ENCODE results near the gene CZIB. TPM values are rescaled to one million over a fixed set of nuclear protein-coding genes. Genes with fewer than 3 reads are reported as not detected.

The CZIB gene
- total and polyA plus RNA-seq, 2 of the 13 experiments (the other 11 are each of a cell fraction or from before 2014, with no cell fraction given): 49.2 to 67.0 TPM

- TF ChIP-seq E2F2 (CRISPR knock-in tag; IDR thresholded peaks at IDR 0.05; ENCODE audit: borderline replicate concordance): 0 out of 2 replicates have a peak, but pooled peaks have one; percentile 58
- TF ChIP-seq ZNF709 (CRISPR knock-in tag; IDR thresholded peaks at IDR 0.05): peak; percentile 90; the same call in 1 of the 2 replicates
- peak; percentile 98 for TF ChIP-seq ZNF501 (CRISPR knock-in tag; IDR thresholded peaks at IDR 0.05)
- TF ChIP-seq ZNF33A (CRISPR knock-in tag; IDR thresholded peaks at IDR 0.05; ENCODE audit: borderline replicate concordance): no peak
- peak; percentile 70 for TF ChIP-seq ZNF563 (CRISPR knock-in tag; IDR thresholded peaks at IDR 0.05)
- peak; percentile 96 for TF ChIP-seq EED (CRISPR knock-in tag; IDR thresholded peaks at IDR 0.05)
- TF ChIP-seq KDM5B (CRISPR knock-in tag; IDR thresholded peaks at IDR 0.05; ENCODE audit: borderline replicate concordance): peak; percentile 97
- 0 out of 2 replicates have a peak, but pooled peaks have one; percentile 13 for TF ChIP-seq PPARG (CRISPR knock-in tag; conservative IDR thresholded peaks at IDR 0.05)
- TF ChIP-seq ONECUT2 (CRISPR knock-in tag; IDR thresholded peaks at IDR 0.05): no peak
- TF ChIP-seq ZNF724P (CRISPR knock-in tag; IDR thresholded peaks at IDR 0.05; ENCODE audit: borderline replicate concordance): 0 out of 2 replicates have a peak, but pooled peaks have one; percentile 35
- TF ChIP-seq ZNF609 (CRISPR knock-in tag; IDR thresholded peaks at IDR 0.05; ENCODE audit: borderline replicate concordance): peak; percentile 78; the same call in 1 of the 2 replicates
- peak; percentile 84 for TF ChIP-seq TFDP2 (CRISPR knock-in tag; IDR thresholded peaks at IDR 0.05)
- TF ChIP-seq PITX1 (CRISPR knock-in tag; IDR thresholded peaks at IDR 0.05): no peak; the same call in none of the 2 replicates
- TF ChIP-seq ZEB1 (IDR thresholded peaks at IDR 0.05; ENCODE audit: insufficient replicate concordance, low read depth): peak; percentile 66
- 0 out of 2 replicates have a peak, but pooled peaks have one; percentile 39 for TF ChIP-seq MNT (IDR thresholded peaks at IDR 0.05)
- peak; percentile 44; the same call in 1 of the 2 replicates for TF ChIP-seq RCOR2 (CRISPR knock-in tag; IDR thresholded peaks at IDR 0.05)
- no peak for TF ChIP-seq TRIM24 (CRISPR knock-in tag; IDR thresholded peaks at IDR 0.05)
- no peak; the same call in 1 of the 2 replicates for TF ChIP-seq DPF2 (CRISPR knock-in tag; IDR thresholded peaks at IDR 0.05; ENCODE audit: borderline replicate concordance, low read depth)
These were observed at the start of gene CZIB (continued) for GRCh38 chr1:53220171-53220961.

All from HepG2 (cell line).